Ovary (tissue), 3 donors: ENCODE measurements around the gene MRTFA.

Source experiments
- CTCF ChIP-seq, 3 donors: fragments of 450-650 bp in 2 of 3; fragments of 200-600 bp in 1 of 3; IDR thresholded peaks; one replicate each; pipeline versions ENCODE4 v1.5.1 to v1.8.0; 2016 to 2022; ENCODE audit warnings: antibody characterized with exemption in 3 of 3, mild to moderate bottlenecking in 1 of 3
- POLR2A ChIP-seq: fragments of 450-650 bp; IDR thresholded peaks from one replicate; pipeline ENCODE4 v1.6.1; 2017; ENCODE audit warnings: antibody characterized with exemption, mild to moderate bottlenecking, moderate library complexity
- donor health status: DM: no; HTN: no; CAD: no.

GRCh38 chr22:40479887-40480538, 156.5 kb downstream of the MRTFA start:
- TF ChIP-seq CTCF (IDR thresholded peaks at IDR 0.05) (no peak), POLR2A (no peak)
